HG02798 (cell line): ENCODE data around the gene LYRM2.

Source experiments
- ATAC-seq: cut with Tn5 transposase; IDR thresholded peaks from one replicate; pipeline ENCODE4 v1.9.1; 2021; ENCODE audit warnings: mild to moderate bottlenecking; ENCODE audit not compliant: unreplicated experiment, poor library complexity

LYRM2 gene

GRCh38 chr6:89638320-89639195 is at the start of gene LYRM2:
TSS of gene LYRM2 (minus strand) at chr6:89638747. CDS start at chr6:89638716, 31 bp downstream.
- ATAC-seq = peak; percentile 99

- ATAC-seq = no peak
Measured at GRCh38 chr6:89688328-89688727, 49.8 kb upstream of the LYRM2 start.

GRCh38 chr6:89685311-89685710 is 46.8 kb upstream of the LYRM2 start:
- no peak for ATAC-seq

- ATAC-seq = no peak
Measured at GRCh38 chr6:89682991-89683390, 44.4 kb upstream of the LYRM2 start.

- ATAC-seq = no peak
Measured at GRCh38 chr6:89681983-89682564, 43.5 kb upstream of the LYRM2 start.

- no peak for ATAC-seq
Measured at GRCh38 chr6:89680551-89680950, 42.0 kb upstream of the LYRM2 start.

- no peak for ATAC-seq
Measured at GRCh38 chr6:89680150-89680549, 41.6 kb upstream of the LYRM2 start.

- no peak for ATAC-seq
Measured at GRCh38 chr6:89679215-89680120, 40.9 kb upstream of the LYRM2 start.

- no peak for ATAC-seq
Measured at GRCh38 chr6:89678531-89678930, 40.0 kb upstream of the LYRM2 start.

- no peak for ATAC-seq
Measured at GRCh38 chr6:89675949-89676748, 37.6 kb upstream of the LYRM2 start.

- no peak for ATAC-seq
Measured at GRCh38 chr6:89670935-89671565, 32.5 kb upstream of the LYRM2 start.

GRCh38 chr6:89669002-89669401 is 30.5 kb upstream of the LYRM2 start:
- ATAC-seq = no peak

- no peak for ATAC-seq
Measured at GRCh38 chr6:89667872-89668556, 29.5 kb upstream of the LYRM2 start.

GRCh38 chr6:89662659-89663223 is 24.2 kb upstream of the LYRM2 start:
- ATAC-seq = no peak

GRCh38 chr6:89661559-89661958 is 23.0 kb upstream of the LYRM2 start:
- ATAC-seq = no peak

GRCh38 chr6:89660981-89661380 is 22.4 kb upstream of the LYRM2 start:
- ATAC-seq = no peak

- ATAC-seq = no peak
Measured at GRCh38 chr6:89657445-89658158, 19.1 kb upstream of the LYRM2 start.

GRCh38 chr6:89655122-89655521 is 16.6 kb upstream of the LYRM2 start:
- ATAC-seq = no peak
